Measurements from ENCODE around the gene PCYT1B.

DNA sequence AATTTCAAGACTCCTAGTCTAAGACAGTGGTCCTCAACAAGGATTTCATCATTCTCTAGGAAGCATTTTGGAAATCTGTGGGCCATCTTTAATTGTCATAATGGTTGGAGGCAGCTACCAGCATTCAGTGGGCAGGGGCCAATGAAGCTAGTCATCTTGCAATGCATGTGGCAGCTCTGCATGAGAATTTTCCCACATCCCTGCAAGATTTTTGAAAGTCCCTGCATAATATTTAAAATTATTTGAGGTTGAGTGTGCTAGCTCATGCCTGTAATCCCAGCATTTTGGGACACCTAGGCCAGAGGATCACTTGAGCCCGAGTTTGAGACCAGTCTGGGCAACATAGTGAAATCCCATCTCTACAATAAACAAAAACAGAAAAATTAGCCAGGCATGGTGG, 44.0 kb downstream of the PCYT1B start:
- TF ChIP-seq, protein P1, sequence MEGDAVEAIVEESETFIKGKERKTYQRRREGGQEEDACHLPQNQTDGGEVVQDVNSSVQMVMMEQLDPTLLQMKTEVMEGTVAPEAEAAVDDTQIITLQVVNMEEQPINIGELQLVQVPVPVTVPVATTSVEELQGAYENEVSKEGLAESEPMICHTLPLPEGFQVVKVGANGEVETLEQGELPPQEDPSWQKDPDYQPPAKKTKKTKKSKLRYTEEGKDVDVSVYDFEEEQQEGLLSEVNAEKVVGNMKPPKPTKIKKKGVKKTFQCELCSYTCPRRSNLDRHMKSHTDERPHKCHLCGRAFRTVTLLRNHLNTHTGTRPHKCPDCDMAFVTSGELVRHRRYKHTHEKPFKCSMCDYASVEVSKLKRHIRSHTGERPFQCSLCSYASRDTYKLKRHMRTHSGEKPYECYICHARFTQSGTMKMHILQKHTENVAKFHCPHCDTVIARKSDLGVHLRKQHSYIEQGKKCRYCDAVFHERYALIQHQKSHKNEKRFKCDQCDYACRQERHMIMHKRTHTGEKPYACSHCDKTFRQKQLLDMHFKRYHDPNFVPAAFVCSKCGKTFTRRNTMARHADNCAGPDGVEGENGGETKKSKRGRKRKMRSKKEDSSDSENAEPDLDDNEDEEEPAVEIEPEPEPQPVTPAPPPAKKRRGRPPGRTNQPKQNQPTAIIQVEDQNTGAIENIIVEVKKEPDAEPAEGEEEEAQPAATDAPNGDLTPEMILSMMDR (IDR thresholded peaks at IDR 0.05) = no peak
- TF ChIP-seq EZH2 (IDR thresholded peaks at IDR 0.05) = no peak
